H9 (cell line): ENCODE results near the gene ACOXL. TPM values are rescaled to one million over a fixed set of nuclear protein-coding genes. Genes with fewer than 3 reads are reported as not detected.
A peak's percentile ranks its signal among the peaks of the same experiment; 100 is the strongest.

Experiments used
- DNase-seq: peaks from one replicate; pipeline ENCODE4 v3.0.0-alpha.2; 2017
- H2AFZ ChIP-seq: one replicate; pipeline ENCODE4 v1.6.1; 2013; ENCODE audit warnings: mild to moderate bottlenecking, low read length, control low read depth, moderate library complexity
- H2AK5ac ChIP-seq: 2 replicates; pipeline ENCODE4 v1.6.1; 2013; ENCODE audit warnings: low read length, control low read depth, mixed read lengths; ENCODE audit not compliant: insufficient read length
- H2BK120ac ChIP-seq: one replicate; pipeline ENCODE4 v1.6.1; 2013; ENCODE audit warnings: low read depth, mild to moderate bottlenecking, low read length, control low read depth, inconsistent platforms; ENCODE audit not compliant: poor library complexity, severe bottlenecking
- H2BK12ac ChIP-seq: 2 replicates; pipeline ENCODE4 v1.6.1; 2013; ENCODE audit warnings: low read length, control low read depth, mixed read lengths, low read depth; ENCODE audit not compliant: insufficient read length
- H2BK15ac ChIP-seq: 2 replicates; pipeline ENCODE4 v1.6.1; 2013; ENCODE audit warnings: low read depth, low read length, control low read depth
- H2BK20ac ChIP-seq: one replicate; pipeline ENCODE4 v1.6.1; 2013; ENCODE audit warnings: low read depth, mild to moderate bottlenecking, low read length, control low read depth, inconsistent platforms; ENCODE audit not compliant: poor library complexity, severe bottlenecking
- H2BK5ac ChIP-seq: 2 replicates; pipeline ENCODE4 v1.6.1; 2013; ENCODE audit warnings: low read length, control low read depth, mixed read lengths; ENCODE audit not compliant: insufficient read length
- H3K14ac ChIP-seq: 2 replicates; pipeline ENCODE4 v1.6.1; 2013; ENCODE audit warnings: low read length, control low read depth; ENCODE audit not compliant: insufficient read depth
- H3K18ac ChIP-seq: 2 replicates; pipeline ENCODE4 v1.6.1; 2013; ENCODE audit warnings: low read depth, mild to moderate bottlenecking, mixed read lengths, low read length, control low read depth; ENCODE audit not compliant: insufficient read length
- H3K23ac ChIP-seq: 2 replicates; pipeline ENCODE4 v1.6.1; 2013; ENCODE audit warnings: low read length, control low read depth, mixed read lengths, low read depth; ENCODE audit not compliant: insufficient read length
- H3K23me2 ChIP-seq: 2 replicates; pipeline ENCODE4 v1.6.1; 2013; ENCODE audit warnings: low read depth, mild to moderate bottlenecking, mixed read lengths, low read length, control low read depth; ENCODE audit not compliant: insufficient read length, poor library complexity, severe bottlenecking
- H3K27ac ChIP-seq: 2 replicates; pipeline ENCODE4 v1.5.1; 2013; ENCODE audit warnings: low read length, control low read depth, mixed read lengths, low read depth; ENCODE audit not compliant: insufficient read length
- H3K27me3 ChIP-seq: 2 replicates; pipeline ENCODE4 v1.6.1; 2013; ENCODE audit warnings: low read length, control low read depth, inconsistent platforms; ENCODE audit not compliant: insufficient read depth
- H3K4ac ChIP-seq: 2 replicates; pipeline ENCODE4 v1.6.1; 2013; ENCODE audit warnings: low read depth, mild to moderate bottlenecking, control low read depth, inconsistent platforms, low read length, moderate library complexity
- H3K4me1 ChIP-seq: 2 replicates; pipeline ENCODE4 v1.6.1; 2013; ENCODE audit warnings: low read length, control low read depth, inconsistent platforms; ENCODE audit not compliant: insufficient read depth
- H3K4me2 ChIP-seq: 2 replicates; pipeline ENCODE4 v1.6.1; 2013; ENCODE audit warnings: low read length, control low read depth, mixed read lengths; ENCODE audit not compliant: insufficient read length, insufficient read depth
- H3K56ac ChIP-seq: 2 replicates; pipeline ENCODE4 v1.6.1; 2013; ENCODE audit warnings: low read depth, mild to moderate bottlenecking, mixed read lengths, low read length, control low read depth; ENCODE audit not compliant: insufficient read length
- H3K79me1 ChIP-seq: 2 replicates; pipeline ENCODE4 v1.6.1; 2013; ENCODE audit warnings: low read depth, mild to moderate bottlenecking, moderate library complexity, low read length, control low read depth, inconsistent platforms; ENCODE audit not compliant: insufficient read depth, poor library complexity, severe bottlenecking
- H3K79me2 ChIP-seq: 2 replicates; pipeline ENCODE4 v1.6.1; 2013; ENCODE audit warnings: low read length, control low read depth, inconsistent platforms; ENCODE audit not compliant: insufficient read depth
- H3K9ac ChIP-seq: 2 replicates; pipeline ENCODE4 v1.6.1; 2013; ENCODE audit warnings: low read length, control low read depth, mixed read lengths; ENCODE audit not compliant: insufficient read length; ENCODE audit errors: extremely low read depth
- H3K9me3 ChIP-seq: one replicate; pipeline ENCODE4 v1.6.1; 2013; ENCODE audit warnings: low read depth, low read length, inconsistent platforms; ENCODE audit not compliant: control insufficient read depth
- H3T11ph ChIP-seq: one replicate; pipeline ENCODE4 v1.6.1; 2013; ENCODE audit warnings: mild to moderate bottlenecking, low read length, control low read depth, inconsistent platforms
- H4K20me1 ChIP-seq: one replicate; pipeline ENCODE4 v1.6.1; 2013; ENCODE audit not compliant: control insufficient read depth, insufficient read length, insufficient read depth
- H4K5ac ChIP-seq: 2 replicates; pipeline ENCODE4 v1.6.1; 2013; ENCODE audit warnings: low read depth, mild to moderate bottlenecking, mixed read lengths, low read length, control low read depth; ENCODE audit not compliant: insufficient read length
- H4K8ac ChIP-seq: replicated peaks from 2 replicates; pipeline ENCODE4 v1.6.1; 2013; ENCODE audit warnings: low read length, control low read depth, mixed read lengths, low read depth; ENCODE audit not compliant: insufficient read length
- H4K91ac ChIP-seq: 2 replicates; pipeline ENCODE4 v1.6.1; 2013; ENCODE audit warnings: low read depth, mild to moderate bottlenecking, moderate library complexity, mixed read lengths, low read length, control low read depth; ENCODE audit not compliant: insufficient read length
- H3K27ac Mint-ChIP-seq, 3 experiments: 2 replicates in 2 of 3; 3 replicates in 1 of 3; pipeline ENCODE4 v1.8.0; 2020 to 2021; ENCODE audit warnings: mixed read lengths in 3 of 3, mild to moderate bottlenecking in 1 of 3, moderate library complexity in 1 of 3
- H3K27me3 Mint-ChIP-seq: 2 replicates; pipeline ENCODE4 v1.8.0; 2021; ENCODE audit warnings: low read depth, mild to moderate bottlenecking, moderate library complexity, mixed read lengths
- H3K36me3 Mint-ChIP-seq, 3 experiments: 2 replicates in 2 of 3; 3 replicates in 1 of 3; pipeline ENCODE4 v1.8.0; 2020 to 2021; ENCODE audit warnings: low read depth in 3 of 3, mixed read lengths in 3 of 3; ENCODE audit not compliant: insufficient read depth in 1 of 3
- H3K4me1 Mint-ChIP-seq, 2 experiments: 2 replicates each; pipeline ENCODE4 v1.8.0; 2020; ENCODE audit warnings: mixed read lengths in 2 of 2
- H3K4me3 Mint-ChIP-seq, 2 experiments: 2 replicates in 1 of 2; 3 replicates in 1 of 2; pipeline ENCODE4 v1.8.0; 2020 to 2021; ENCODE audit warnings: mild to moderate bottlenecking in 2 of 2, mixed read lengths in 2 of 2, moderate library complexity in 1 of 2
- H3K9me3 Mint-ChIP-seq, 2 experiments: 2 replicates in 1 of 2; 3 replicates in 1 of 2; pipeline ENCODE4 v1.8.0; 2020; ENCODE audit warnings: mild to moderate bottlenecking in 2 of 2, mixed read lengths in 2 of 2, moderate library complexity in 1 of 2
- WGBS: extraction: QIAGEN DNeasy Blood & Tissue Kit; methylation state at CpG from one replicate; pipeline ENCODE4 v1.1.7; 2013; ENCODE audit warnings: missing lambda C conversion rate, low lambda C conversion rate, mixed read lengths; ENCODE audit not compliant: insufficient read length; ENCODE audit errors: extremely low coverage; 5-methylcytosine and 5-hydroxymethylcytosine counted together
- total RNA-seq: library from RNA; stranded (reverse); gene quantifications from 2 replicates; pipeline ENCODE4 v1.2.1, GENCODE V29; 2021
- TF ChIP-seq, protein P1 (sequence below): fragments of 200-600 bp; sonication (generic); conservative IDR thresholded peaks from 3 replicates; pipeline ENCODE4 v1.8.0; 2021; ENCODE audit warnings: antibody characterized with exemption, mild to moderate bottlenecking

ACOXL gene
- total RNA-seq, 1 experiment from 2014 or later, result 37.6 TPM

GRCh38 chr2:110958346-110959119 is 226.2 kb downstream of the ACOXL start:
- no peak overlapping the region for H3K9ac ChIP-seq
- H2BK15ac ChIP-seq, result no peak overlapping the region
- no peaks in the 10 kb centered on the region for H3K23me2 ChIP-seq
- no peaks in the 10 kb centered on the region for H3K79me2 ChIP-seq
- no peak overlapping the region for H3K27ac ChIP-seq
- no peak overlapping the region for H3T11ph ChIP-seq
- no peak overlapping the region for H3K4me2 ChIP-seq
- no peak overlapping the region for H2BK120ac ChIP-seq
- H3K14ac ChIP-seq, result no peak overlapping the region; the same call in 1 of the 2 replicates
- no peak overlapping the region for H2BK5ac ChIP-seq
- H3K27me3 ChIP-seq, result no peaks in the 10 kb centered on the region
- H3K18ac ChIP-seq, result no peak overlapping the region
- DNase-seq, result no peak
- TF ChIP-seq, protein P1, sequence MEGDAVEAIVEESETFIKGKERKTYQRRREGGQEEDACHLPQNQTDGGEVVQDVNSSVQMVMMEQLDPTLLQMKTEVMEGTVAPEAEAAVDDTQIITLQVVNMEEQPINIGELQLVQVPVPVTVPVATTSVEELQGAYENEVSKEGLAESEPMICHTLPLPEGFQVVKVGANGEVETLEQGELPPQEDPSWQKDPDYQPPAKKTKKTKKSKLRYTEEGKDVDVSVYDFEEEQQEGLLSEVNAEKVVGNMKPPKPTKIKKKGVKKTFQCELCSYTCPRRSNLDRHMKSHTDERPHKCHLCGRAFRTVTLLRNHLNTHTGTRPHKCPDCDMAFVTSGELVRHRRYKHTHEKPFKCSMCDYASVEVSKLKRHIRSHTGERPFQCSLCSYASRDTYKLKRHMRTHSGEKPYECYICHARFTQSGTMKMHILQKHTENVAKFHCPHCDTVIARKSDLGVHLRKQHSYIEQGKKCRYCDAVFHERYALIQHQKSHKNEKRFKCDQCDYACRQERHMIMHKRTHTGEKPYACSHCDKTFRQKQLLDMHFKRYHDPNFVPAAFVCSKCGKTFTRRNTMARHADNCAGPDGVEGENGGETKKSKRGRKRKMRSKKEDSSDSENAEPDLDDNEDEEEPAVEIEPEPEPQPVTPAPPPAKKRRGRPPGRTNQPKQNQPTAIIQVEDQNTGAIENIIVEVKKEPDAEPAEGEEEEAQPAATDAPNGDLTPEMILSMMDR, result no peak
- H3K9me3 ChIP-seq, result no peaks in the 10 kb centered on the region
- no peaks in the 10 kb centered on the region for H3K79me1 ChIP-seq
- no peak overlapping the region for H2AK5ac ChIP-seq
- H2BK20ac ChIP-seq, result no peak overlapping the region
- H3K27me3 Mint-ChIP-seq, result no peaks in the 10 kb centered on the region; the same call in 1 of the 2 replicates
- H3K4me3 Mint-ChIP-seq, result no peak overlapping the region; a peak in 1 of 5 replicates
- H4K8ac ChIP-seq, result no peak overlapping the region
- no peak overlapping the region for H4K5ac ChIP-seq
- no peak overlapping the region for H3K23ac ChIP-seq
- no peak overlapping the region for H2BK12ac ChIP-seq
- H4K91ac ChIP-seq, result no peak overlapping the region
- H3K4ac ChIP-seq, result no peak overlapping the region
- H2AFZ ChIP-seq, result no peak overlapping the region
- H3K56ac ChIP-seq, result no peak overlapping the region
- no peaks in the 10 kb centered on the region for H4K20me1 ChIP-seq
- no peaks in the 10 kb centered on the region; a peak in 1 of 5 replicates for H3K9me3 Mint-ChIP-seq
- H3K27ac Mint-ChIP-seq, result peak overlapping the region in 1 of 3 experiments; percentile 20; a peak in 2 of 7 replicates
- no CpG with 5 or more reads among the region's 6 CpGs for WGBS
- no peaks in the 10 kb centered on the region; a peak in 1 of 7 replicates for H3K36me3 Mint-ChIP-seq
- peaks cover 3 to 13% of the 10 kb centered on the region in 2 experiments for H3K4me1 Mint-ChIP-seq
- H3K4me1 ChIP-seq, result no peaks in the 10 kb centered on the region
